H9 (cell line): ENCODE results near the gene STARD7. TPM values are rescaled to one million over a fixed set of nuclear protein-coding genes. Genes with fewer than 3 reads are reported as not detected.
"Not testable (repeated sequence)": the region's sequence is repeated elsewhere in the genome, so short reads cannot be mapped to it uniquely, and the experiment has no call there.

ENCODE experiments used
- DNase-seq: peaks from one replicate; pipeline ENCODE4 v3.0.0-alpha.2; 2017
- H2AFZ ChIP-seq: one replicate; pipeline ENCODE4 v1.6.1; 2013; ENCODE audit warnings: mild to moderate bottlenecking, low read length, control low read depth, moderate library complexity
- H2AK5ac ChIP-seq: 2 replicates; pipeline ENCODE4 v1.6.1; 2013; ENCODE audit warnings: low read length, control low read depth, mixed read lengths; ENCODE audit not compliant: insufficient read length
- H2BK120ac ChIP-seq: one replicate; pipeline ENCODE4 v1.6.1; 2013; ENCODE audit warnings: low read depth, mild to moderate bottlenecking, low read length, control low read depth, inconsistent platforms; ENCODE audit not compliant: poor library complexity, severe bottlenecking
- H2BK12ac ChIP-seq: 2 replicates; pipeline ENCODE4 v1.6.1; 2013; ENCODE audit warnings: low read length, control low read depth, mixed read lengths, low read depth; ENCODE audit not compliant: insufficient read length
- H2BK15ac ChIP-seq: 2 replicates; pipeline ENCODE4 v1.6.1; 2013; ENCODE audit warnings: low read depth, low read length, control low read depth
- H2BK20ac ChIP-seq: one replicate; pipeline ENCODE4 v1.6.1; 2013; ENCODE audit warnings: low read depth, mild to moderate bottlenecking, low read length, control low read depth, inconsistent platforms; ENCODE audit not compliant: poor library complexity, severe bottlenecking
- H2BK5ac ChIP-seq: 2 replicates; pipeline ENCODE4 v1.6.1; 2013; ENCODE audit warnings: low read length, control low read depth, mixed read lengths; ENCODE audit not compliant: insufficient read length
- H3K14ac ChIP-seq: 2 replicates; pipeline ENCODE4 v1.6.1; 2013; ENCODE audit warnings: low read length, control low read depth; ENCODE audit not compliant: insufficient read depth
- H3K18ac ChIP-seq: 2 replicates; pipeline ENCODE4 v1.6.1; 2013; ENCODE audit warnings: low read depth, mild to moderate bottlenecking, mixed read lengths, low read length, control low read depth; ENCODE audit not compliant: insufficient read length
- H3K23ac ChIP-seq: 2 replicates; pipeline ENCODE4 v1.6.1; 2013; ENCODE audit warnings: low read length, control low read depth, mixed read lengths, low read depth; ENCODE audit not compliant: insufficient read length
- H3K23me2 ChIP-seq: 2 replicates; pipeline ENCODE4 v1.6.1; 2013; ENCODE audit warnings: low read depth, mild to moderate bottlenecking, mixed read lengths, low read length, control low read depth; ENCODE audit not compliant: insufficient read length, poor library complexity, severe bottlenecking
- H3K27ac ChIP-seq: 2 replicates; pipeline ENCODE4 v1.5.1; 2013; ENCODE audit warnings: low read length, control low read depth, mixed read lengths, low read depth; ENCODE audit not compliant: insufficient read length
- H3K27me3 ChIP-seq: 2 replicates; pipeline ENCODE4 v1.6.1; 2013; ENCODE audit warnings: low read length, control low read depth, inconsistent platforms; ENCODE audit not compliant: insufficient read depth
- H3K4ac ChIP-seq: 2 replicates; pipeline ENCODE4 v1.6.1; 2013; ENCODE audit warnings: low read depth, mild to moderate bottlenecking, control low read depth, inconsistent platforms, low read length, moderate library complexity
- H3K4me1 ChIP-seq: 2 replicates; pipeline ENCODE4 v1.6.1; 2013; ENCODE audit warnings: low read length, control low read depth, inconsistent platforms; ENCODE audit not compliant: insufficient read depth
- H3K4me2 ChIP-seq: 2 replicates; pipeline ENCODE4 v1.6.1; 2013; ENCODE audit warnings: low read length, control low read depth, mixed read lengths; ENCODE audit not compliant: insufficient read length, insufficient read depth
- H3K56ac ChIP-seq: 2 replicates; pipeline ENCODE4 v1.6.1; 2013; ENCODE audit warnings: low read depth, mild to moderate bottlenecking, mixed read lengths, low read length, control low read depth; ENCODE audit not compliant: insufficient read length
- H3K79me1 ChIP-seq: 2 replicates; pipeline ENCODE4 v1.6.1; 2013; ENCODE audit warnings: low read depth, mild to moderate bottlenecking, moderate library complexity, low read length, control low read depth, inconsistent platforms; ENCODE audit not compliant: insufficient read depth, poor library complexity, severe bottlenecking
- H3K79me2 ChIP-seq: 2 replicates; pipeline ENCODE4 v1.6.1; 2013; ENCODE audit warnings: low read length, control low read depth, inconsistent platforms; ENCODE audit not compliant: insufficient read depth
- H3K9ac ChIP-seq: 2 replicates; pipeline ENCODE4 v1.6.1; 2013; ENCODE audit warnings: low read length, control low read depth, mixed read lengths; ENCODE audit not compliant: insufficient read length; ENCODE audit errors: extremely low read depth
- H3K9me3 ChIP-seq: one replicate; pipeline ENCODE4 v1.6.1; 2013; ENCODE audit warnings: low read depth, low read length, inconsistent platforms; ENCODE audit not compliant: control insufficient read depth
- H3T11ph ChIP-seq: one replicate; pipeline ENCODE4 v1.6.1; 2013; ENCODE audit warnings: mild to moderate bottlenecking, low read length, control low read depth, inconsistent platforms
- H4K20me1 ChIP-seq: one replicate; pipeline ENCODE4 v1.6.1; 2013; ENCODE audit not compliant: control insufficient read depth, insufficient read length, insufficient read depth
- H4K5ac ChIP-seq: 2 replicates; pipeline ENCODE4 v1.6.1; 2013; ENCODE audit warnings: low read depth, mild to moderate bottlenecking, mixed read lengths, low read length, control low read depth; ENCODE audit not compliant: insufficient read length
- H4K8ac ChIP-seq: replicated peaks from 2 replicates; pipeline ENCODE4 v1.6.1; 2013; ENCODE audit warnings: low read length, control low read depth, mixed read lengths, low read depth; ENCODE audit not compliant: insufficient read length
- H4K91ac ChIP-seq: 2 replicates; pipeline ENCODE4 v1.6.1; 2013; ENCODE audit warnings: low read depth, mild to moderate bottlenecking, moderate library complexity, mixed read lengths, low read length, control low read depth; ENCODE audit not compliant: insufficient read length
- H3K27ac Mint-ChIP-seq, 3 experiments: 2 replicates in 2 of 3; 3 replicates in 1 of 3; pipeline ENCODE4 v1.8.0; 2020 to 2021; ENCODE audit warnings: mixed read lengths in 3 of 3, mild to moderate bottlenecking in 1 of 3, moderate library complexity in 1 of 3
- H3K27me3 Mint-ChIP-seq: 2 replicates; pipeline ENCODE4 v1.8.0; 2021; ENCODE audit warnings: low read depth, mild to moderate bottlenecking, moderate library complexity, mixed read lengths
- H3K36me3 Mint-ChIP-seq, 3 experiments: 2 replicates in 2 of 3; 3 replicates in 1 of 3; pipeline ENCODE4 v1.8.0; 2020 to 2021; ENCODE audit warnings: low read depth in 3 of 3, mixed read lengths in 3 of 3; ENCODE audit not compliant: insufficient read depth in 1 of 3
- H3K4me1 Mint-ChIP-seq, 2 experiments: 2 replicates each; pipeline ENCODE4 v1.8.0; 2020; ENCODE audit warnings: mixed read lengths in 2 of 2
- H3K4me3 Mint-ChIP-seq, 2 experiments: 2 replicates in 1 of 2; 3 replicates in 1 of 2; pipeline ENCODE4 v1.8.0; 2020 to 2021; ENCODE audit warnings: mild to moderate bottlenecking in 2 of 2, mixed read lengths in 2 of 2, moderate library complexity in 1 of 2
- H3K9me3 Mint-ChIP-seq, 2 experiments: 2 replicates in 1 of 2; 3 replicates in 1 of 2; pipeline ENCODE4 v1.8.0; 2020; ENCODE audit warnings: mild to moderate bottlenecking in 2 of 2, mixed read lengths in 2 of 2, moderate library complexity in 1 of 2
- CTCF ChIP-seq: fragments of 200-600 bp; sonication (generic); conservative IDR thresholded peaks from 3 replicates; pipeline ENCODE4 v1.8.0; 2021; ENCODE audit warnings: antibody characterized with exemption, mild to moderate bottlenecking
- WGBS: extraction: QIAGEN DNeasy Blood & Tissue Kit; methylation state at CpG from one replicate; pipeline ENCODE4 v1.1.7; 2013; ENCODE audit warnings: missing lambda C conversion rate, low lambda C conversion rate, mixed read lengths; ENCODE audit not compliant: insufficient read length; ENCODE audit errors: extremely low coverage; 5-methylcytosine and 5-hydroxymethylcytosine counted together
- total RNA-seq: library from RNA; stranded (reverse); gene quantifications from 2 replicates; pipeline ENCODE4 v1.2.1, GENCODE V29; 2021

The STARD7 gene
- total RNA-seq, 1 experiment from 2014 or later = 212 TPM

GRCh38 chr2:96161898-96162297, 46.7 kb downstream of the STARD7 start:
- Histone ChIP-seq H3K23ac (no peak overlapping the region), H4K5ac (no peak overlapping the region), H2AFZ (no peak overlapping the region), H2BK20ac (no peak overlapping the region), H3K79me1 (no peaks in the 10 kb centered on the region), H3K27me3 (no peaks in the 10 kb centered on the region), H3K27ac (no peak overlapping the region), H3K18ac (no peak overlapping the region), H2BK120ac (no peak overlapping the region), H2BK15ac (no peak overlapping the region), H3K9ac (no peak overlapping the region), H2AK5ac (no peak overlapping the region), H4K91ac (no peak overlapping the region), H3K14ac (no peak overlapping the region), H3K23me2 (no peaks in the 10 kb centered on the region), H2BK12ac (no peak overlapping the region), H3K79me2 (no peaks in the 10 kb centered on the region), H4K8ac (no peak overlapping the region), H3K4ac (no peak overlapping the region), H3K4me2 (no peak overlapping the region), H4K20me1 (no peaks in the 10 kb centered on the region), H3K56ac (no peak overlapping the region), H3K4me1 (no peaks in the 10 kb centered on the region), H2BK5ac (no peak overlapping the region), H3K9me3 (no peaks in the 10 kb centered on the region), H3T11ph (no peak overlapping the region)
- Mint-ChIP-seq H3K4me3 (no peak overlapping the region), H3K9me3 (no peaks in the 10 kb centered on the region), H3K27ac (no peak overlapping the region), H3K36me3 (no peaks in the 10 kb centered on the region), H3K4me1 (peaks cover 20 to 22% of the 10 kb centered on the region in 2 experiments; a peak in 3 of 4 replicates), H3K27me3 (peaks cover 10% of the 10 kb centered on the region)
- no peak for TF ChIP-seq CTCF
- no peak for DNase-seq
- WGBS = no CpG with 5 or more reads among the region's 5 CpGs

DNA sequence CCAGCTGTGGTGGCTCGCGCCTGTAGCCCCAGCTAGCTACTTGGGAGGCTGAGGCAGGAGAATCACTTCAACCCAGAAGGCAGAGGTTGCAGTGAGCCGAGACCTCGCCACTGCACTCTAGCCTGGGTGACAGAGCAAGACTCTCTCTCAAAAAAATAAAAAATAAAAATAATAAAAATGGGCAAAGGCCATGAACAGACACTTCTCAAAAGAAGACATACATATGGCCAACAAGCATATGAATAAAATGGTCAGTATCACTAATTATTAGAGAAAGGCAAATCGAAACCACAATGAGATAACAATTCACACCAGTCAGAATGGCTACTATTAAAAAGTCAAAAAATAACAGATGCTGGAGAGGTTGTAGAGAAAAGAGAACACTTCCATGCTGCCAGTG, 48.3 kb downstream of the STARD7 start:
- not testable (repeated sequence) for H3K4me2 ChIP-seq, H4K5ac ChIP-seq, H4K8ac ChIP-seq, H3K18ac ChIP-seq, H3K9me3 Mint-ChIP-seq, H3K79me1 ChIP-seq, DNase-seq, H2AFZ ChIP-seq, H3K9ac ChIP-seq, H3K9me3 ChIP-seq, H3K4ac ChIP-seq, H2BK20ac ChIP-seq, H4K20me1 ChIP-seq, H2BK12ac ChIP-seq, H2BK120ac ChIP-seq, H3T11ph ChIP-seq, H3K27ac Mint-ChIP-seq, H3K14ac ChIP-seq, H3K23ac ChIP-seq, H2AK5ac ChIP-seq, H3K36me3 Mint-ChIP-seq, H4K91ac ChIP-seq, H3K4me3 Mint-ChIP-seq, H2BK5ac ChIP-seq, H3K23me2 ChIP-seq, H3K56ac ChIP-seq, H3K4me1 ChIP-seq, H2BK15ac ChIP-seq, H3K27ac ChIP-seq, H3K79me2 ChIP-seq, H3K27me3 ChIP-seq
- Mint-ChIP-seq H3K4me1 (peaks cover 20 to 25% of the 10 kb centered on the region in 2 experiments; a peak in 3 of 4 replicates), H3K27me3 (peaks cover 10% of the 10 kb centered on the region)
- WGBS = no CpG with 5 or more reads among the region's 5 CpGs
